Gastrocnemius medialis (tissue), 4 donors: ENCODE measurements around the gene CTNNBL1. TPM values are rescaled to one million over a fixed set of nuclear protein-coding genes. Genes with fewer than 3 reads are reported as not detected.

Source experiments
- ATAC-seq, 2 donors: fragments of 150-250 bp; one replicate each; pipeline ENCODE4 v1.9.1; 2016
- DNase-seq, 2 donors: peaks; one replicate each; pipeline ENCODE4 v3.0.0-alpha.2; 2019
- H3K27ac ChIP-seq, 4 donors: fragments of 200-600 bp; sonication (generic); 1 replicate in 1 of 4; 2 replicates in 3 of 4; pipeline ENCODE4 v1.5.1; 2016 to 2018; ENCODE audit warnings: mild to moderate bottlenecking in 2 of 4, moderate library complexity in 1 of 4
- H3K27me3 ChIP-seq, 3 donors: fragments of 200-600 bp; sonication (generic) in 2 of 3; 1 replicate in 1 of 3; 2 replicates in 2 of 3; pipeline versions ENCODE4 v1.5.1 to v1.6.0; 2016 to 2019; ENCODE audit warnings: mild to moderate bottlenecking in 1 of 3, moderate library complexity in 1 of 3
- H3K36me3 ChIP-seq, 2 donors: fragments of 200-600 bp; sonication (generic) in 1 of 2; one replicate each; pipeline ENCODE4 v1.5.1; 2017 to 2018
- H3K4me1 ChIP-seq, 2 donors: fragments of 200-600 bp; sonication (generic) in 1 of 2; one replicate each; pipeline ENCODE4 v1.5.1; 2016 to 2017; ENCODE audit warnings: mild to moderate bottlenecking in 2 of 2
- H3K4me3 ChIP-seq, 4 donors: fragments of 200-600 bp; sonication (generic) in 3 of 4; 1 replicate in 1 of 4; 2 replicates in 3 of 4; pipeline ENCODE4 v1.5.1; 2016 to 2019; ENCODE audit warnings: mild to moderate bottlenecking in 2 of 4
- H3K9me3 ChIP-seq, 3 donors: fragments of 200-600 bp; sonication (generic) in 2 of 3; 1 replicate in 1 of 3; 2 replicates in 2 of 3; pipeline ENCODE4 v1.5.1; 2016 to 2019
- CTCF ChIP-seq, 5 experiments: fragments of 450-650 bp in 3 of 5; fragments of 200-600 bp in 2 of 5; sonication (generic) in 2 of 5; IDR thresholded peaks in 4 of 5; conservative IDR thresholded peaks in 1 of 5; 1 replicate in 4 of 5; 2 replicates in 1 of 5; pipeline ENCODE4 v1.5.1; 2016 to 2019; ENCODE audit warnings: antibody characterized with exemption in 5 of 5, mild to moderate bottlenecking in 3 of 5, moderate library complexity in 3 of 5
- POLR2A ChIP-seq, 2 donors: fragments of 450-650 bp; IDR thresholded peaks; one replicate each; pipeline ENCODE4 v1.6.1; 2017; ENCODE audit warnings: antibody characterized with exemption in 2 of 2, mild to moderate bottlenecking in 2 of 2, moderate library complexity in 2 of 2
- in situ Hi-C, 4 donors: fragments of 200-750 bp; cut with MboI; loops; one replicate each; pipeline versions ENCODE4 v1.15.0 to v1.8.0; 2017; ENCODE audit warnings: low sequenced_read_pairs in 4 of 4
- intact Hi-C: fragments of 100-400 bp; cut with DNase I; formaldehyde crosslinking; loops from one replicate; pipeline ENCODE4 v1.15.1; 2023; ENCODE audit warnings: low total_unique reads
- total RNA-seq, 4 donors: library from RNA; depleted of rRNA; stranded (reverse); fragments of >200 nt; gene quantifications; one replicate each; pipeline versions ENCODE4 v1.1.0 to v1.2.3, GENCODE V29; 2016

CTNNBL1 gene
- total RNA-seq, 4 donors from 2014 or later: 23.1 to 35.4 (median 30.3) TPM

GRCh38 chr20:37823296-37823980, 129.6 kb downstream of the CTNNBL1 start:
- no peak overlapping the region for H3K4me3 ChIP-seq
- H3K36me3 ChIP-seq: no peaks in the 10 kb centered on the region
- no peak overlapping the region for H3K27ac ChIP-seq
- intact Hi-C loops: no loop called here
- H3K9me3 ChIP-seq: no peaks in the 10 kb centered on the region
- peaks cover 0 to under 1% of the 10 kb centered on the region in 2 donors for H3K4me1 ChIP-seq
- ATAC-seq: no peak
- in situ Hi-C loops: loop anchor here in 1 of 4 donors (25.0 kb wide), 1 partner anchor 89 kb away; the partner anchor contains the start of gene VSTM2L
- H3K27me3 ChIP-seq: no peaks in the 10 kb centered on the region
- TF ChIP-seq CTCF (IDR thresholded peaks at IDR 0.05 in 4 of 5, conservative IDR thresholded peaks at IDR 0.05 in 1 of 5): no peak
- no peak for TF ChIP-seq POLR2A (IDR thresholded peaks at IDR 0.05)
- no peak for DNase-seq

GRCh38 chr20:37827605-37828004, 133.8 kb downstream of the CTNNBL1 start:
- TF ChIP-seq CTCF (IDR thresholded peaks at IDR 0.05 in 4 of 5, conservative IDR thresholded peaks at IDR 0.05 in 1 of 5) (no peak), POLR2A (IDR thresholded peaks at IDR 0.05) (no peak)
- peaks cover 0 to 14% of the 10 kb centered on the region in 2 donors for H3K4me1 ChIP-seq
- no peak overlapping the region for H3K4me3 ChIP-seq
- no peaks in the 10 kb centered on the region for H3K9me3 ChIP-seq
- DNase-seq (no peak), ATAC-seq (no peak)
- H3K36me3 ChIP-seq: no peaks in the 10 kb centered on the region
- no peak overlapping the region for H3K27ac ChIP-seq
- in situ Hi-C loops (no loop called here), intact Hi-C loops (no loop called here)
- no peaks in the 10 kb centered on the region for H3K27me3 ChIP-seq

- H3K27ac ChIP-seq: no peak overlapping the region
- H3K36me3 ChIP-seq: no peaks in the 10 kb centered on the region
- H3K27me3 ChIP-seq: no peaks in the 10 kb centered on the region
- ATAC-seq (no peak), DNase-seq (no peak)
- no peak for TF ChIP-seq POLR2A (IDR thresholded peaks at IDR 0.05)
- TF ChIP-seq CTCF (IDR thresholded peaks at IDR 0.05 in 4 of 5, conservative IDR thresholded peaks at IDR 0.05 in 1 of 5): no peak
- H3K4me1 ChIP-seq: peaks cover 0 to 14% of the 10 kb centered on the region in 2 donors
- intact Hi-C loops: no loop called here
- H3K4me3 ChIP-seq: no peak overlapping the region
- H3K9me3 ChIP-seq: no peaks in the 10 kb centered on the region
- in situ Hi-C loops: no loop called here
Measured at GRCh38 chr20:37828684-37829083, 134.9 kb downstream of the CTNNBL1 start.

GRCh38 chr20:37829128-37829527, 135.3 kb downstream of the CTNNBL1 start:
- Histone ChIP-seq H3K27me3 (no peaks in the 10 kb centered on the region), H3K4me3 (no peak overlapping the region), H3K9me3 (no peaks in the 10 kb centered on the region), H3K4me1 (peaks cover 0 to 14% of the 10 kb centered on the region in 2 donors), H3K27ac (no peak overlapping the region), H3K36me3 (no peaks in the 10 kb centered on the region)
- DNase-seq (no peak), ATAC-seq (no peak)
- TF ChIP-seq CTCF (IDR thresholded peaks at IDR 0.05 in 4 of 5, conservative IDR thresholded peaks at IDR 0.05 in 1 of 5) (no peak), POLR2A (IDR thresholded peaks at IDR 0.05) (no peak)
- intact Hi-C loops (no loop called here), in situ Hi-C loops (no loop called here)
